Non-pigmented ciliary epithelial cell (primary cell): Measurements from ENCODE around the gene IL4R.
"Not testable (repeated sequence)": the region's sequence is repeated elsewhere in the genome, so short reads cannot be mapped to it uniquely, and the experiment has no call there.

Experiments
- DNase-seq: peaks from one replicate; pipeline ENCODE4 v3.0.0-alpha.2; 2010; ENCODE audit warnings: low read depth

IL4R gene

GRCh38 chr16:27404163-27404823 is 90.5 kb downstream of the IL4R start:
- DNase-seq: no peak

GRCh38 chr16:27405546-27406451 is 92.0 kb downstream of the IL4R start:
- DNase-seq: no peak

DNA sequence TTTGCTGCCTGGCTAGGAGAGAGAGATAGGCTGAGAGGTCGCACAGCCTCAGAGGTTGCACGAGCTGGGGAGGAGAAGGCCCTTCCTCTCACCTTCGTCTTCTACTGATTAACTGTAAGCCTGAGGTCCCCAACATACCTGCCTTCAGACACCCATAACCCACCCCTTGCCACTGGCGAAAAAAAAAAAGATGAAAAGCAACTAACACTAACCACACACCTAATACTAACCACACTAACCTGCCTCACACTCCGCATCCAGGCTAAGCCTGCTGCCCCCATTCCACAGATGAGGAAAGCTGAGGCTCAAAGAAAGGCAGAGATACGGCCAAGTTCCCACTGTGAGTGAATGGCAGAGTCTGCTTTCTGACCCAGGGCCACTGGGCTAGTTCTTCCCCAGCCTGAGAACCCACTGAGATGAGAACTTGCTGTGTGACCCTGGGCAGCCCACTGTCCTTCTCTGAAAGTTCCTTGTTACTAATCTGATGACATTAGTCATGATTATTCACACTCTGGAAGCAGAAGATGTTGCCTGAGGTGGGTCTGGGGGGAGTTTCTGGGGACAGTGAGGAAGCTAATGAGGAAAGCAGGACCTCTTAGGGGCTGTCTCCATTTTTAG is 92.8 kb downstream of the IL4R start:
- DNase-seq: no peak

DNA sequence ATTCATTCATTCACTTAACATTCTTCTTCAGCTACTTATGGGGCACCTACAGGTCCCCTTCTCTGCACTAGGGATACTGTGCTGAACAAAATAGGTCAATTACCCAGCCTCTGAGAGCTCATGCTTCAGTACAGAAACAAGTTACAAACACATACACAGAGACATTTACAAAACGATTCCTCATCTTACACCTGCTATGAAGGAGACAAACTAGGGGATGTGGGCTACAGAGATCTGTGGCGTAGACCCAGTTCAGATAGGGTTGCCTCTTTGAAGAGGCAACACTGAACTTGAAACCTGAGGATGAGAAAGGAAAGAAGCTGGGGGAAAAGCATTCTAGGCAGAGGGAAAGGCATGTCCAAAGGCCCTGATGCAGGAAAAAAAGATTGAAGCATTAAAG is 93.4 kb downstream of the IL4R start:
- no peak for DNase-seq

DNA sequence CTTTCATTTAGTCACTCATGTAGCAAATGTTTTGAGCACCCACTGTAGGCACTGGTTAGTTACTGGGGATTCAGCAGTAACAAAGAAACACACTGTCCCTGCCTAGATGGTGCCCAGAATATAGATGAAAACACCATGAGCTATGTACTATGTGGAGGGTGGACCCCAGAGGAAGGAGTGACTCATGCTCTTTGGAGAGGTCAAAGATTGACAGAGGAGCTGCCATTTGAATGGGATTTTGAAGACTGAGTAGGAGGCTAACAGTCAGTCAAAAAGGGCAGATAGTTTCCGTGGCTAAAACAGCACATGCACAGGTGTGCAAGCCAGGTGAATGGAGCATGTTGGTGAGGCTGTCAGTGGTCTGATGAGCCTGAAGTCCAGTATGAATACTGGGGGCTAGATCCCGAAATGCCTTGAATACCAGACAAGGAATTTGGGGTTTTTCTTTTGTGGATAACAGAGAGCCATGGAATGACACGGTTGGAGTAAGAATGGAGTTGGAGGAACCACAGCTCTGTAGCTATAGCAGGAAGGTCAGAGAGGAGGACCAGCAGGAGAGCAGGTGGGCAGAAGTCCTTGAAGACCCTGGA is 94.3 kb downstream of the IL4R start:
- DNase-seq: no peak

- no peak for DNase-seq
These were observed 94.8 kb downstream of the IL4R start for GRCh38 chr16:27408602-27409031.

DNA sequence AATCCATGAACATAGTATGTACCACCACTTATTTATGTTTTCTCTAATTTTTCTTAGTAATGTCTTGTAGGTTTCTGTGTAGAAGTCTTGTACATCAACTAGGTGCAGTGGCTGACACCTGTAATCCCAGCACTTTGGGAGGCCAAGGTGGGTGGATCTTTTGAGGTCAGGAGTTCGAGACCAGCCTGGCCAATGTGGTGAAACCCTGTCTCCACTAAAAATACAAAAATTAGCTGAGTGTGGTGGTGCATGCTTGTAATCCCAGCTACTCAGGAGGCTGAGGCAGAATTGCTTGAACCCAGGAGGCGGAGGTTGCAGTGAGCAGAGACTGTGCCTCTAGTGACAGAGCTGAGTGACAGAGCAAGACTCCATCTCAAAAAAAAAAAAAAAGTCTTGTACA is 96.2 kb downstream of the IL4R start:
- DNase-seq: not testable (repeated sequence)

DNA sequence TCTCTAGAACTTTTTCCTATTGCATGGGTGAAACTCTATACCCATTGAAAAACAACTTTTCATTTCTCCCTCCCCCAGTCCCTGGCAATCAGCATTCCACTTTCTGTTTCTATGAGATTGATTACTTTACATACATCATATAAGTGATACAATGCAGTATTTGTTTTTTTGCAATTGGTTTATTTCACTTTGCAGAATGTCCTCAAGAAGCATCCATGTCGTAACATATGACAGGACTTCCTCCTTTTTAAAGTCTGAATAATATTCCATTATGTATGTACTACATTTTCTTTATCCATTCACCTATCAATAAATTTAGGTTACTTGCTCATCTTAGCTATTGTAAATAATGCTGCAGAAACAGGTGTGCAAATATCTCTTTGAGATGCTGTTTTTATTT is 97.0 kb downstream of the IL4R start:
- no peak for DNase-seq

GRCh38 chr16:27413956-27414355 is 100.2 kb downstream of the IL4R start:
- DNase-seq: no peak
